Neuronal stem cell (in vitro differentiated cells): ENCODE measurements around the gene SRP9.

Experiments
- DNase-seq: peaks from one replicate; pipeline ENCODE4 v3.0.0-alpha.2; 2013; ENCODE audit warnings: low spot score
- H2AFZ ChIP-seq: one replicate; pipeline ENCODE4 v1.6.1; 2013; ENCODE audit warnings: mild to moderate bottlenecking, low read length, inconsistent platforms
- H2AK5ac ChIP-seq: 2 replicates; pipeline ENCODE4 v1.6.1; 2013; ENCODE audit warnings: low read depth, mild to moderate bottlenecking, inconsistent platforms, low read length, moderate library complexity, mixed read lengths
- H2BK120ac ChIP-seq: 2 replicates; pipeline ENCODE4 v1.6.1; 2013; ENCODE audit warnings: low read depth, mild to moderate bottlenecking, inconsistent platforms, low read length, moderate library complexity, mixed read lengths
- H2BK12ac ChIP-seq: one replicate; pipeline ENCODE4 v1.6.1; 2013; ENCODE audit warnings: low read length, inconsistent platforms
- H2BK15ac ChIP-seq: 2 replicates; pipeline ENCODE4 v1.6.1; 2013; ENCODE audit warnings: mild to moderate bottlenecking, low read length, inconsistent platforms, mixed read lengths
- H2BK5ac ChIP-seq: one replicate; pipeline ENCODE4 v1.6.1; 2013; ENCODE audit warnings: inconsistent platforms, mild to moderate bottlenecking, low read length, moderate library complexity
- H3K14ac ChIP-seq: one replicate; pipeline ENCODE4 v1.6.1; 2013; ENCODE audit warnings: low read length, inconsistent platforms
- H3K18ac ChIP-seq: 2 replicates; pipeline ENCODE4 v1.6.1; 2013; ENCODE audit warnings: low read length, inconsistent platforms
- H3K23ac ChIP-seq: 2 replicates; pipeline ENCODE4 v1.6.1; 2013; ENCODE audit warnings: low read depth, mild to moderate bottlenecking, mixed read lengths, low read length, inconsistent platforms; ENCODE audit not compliant: poor library complexity
- H3K27ac ChIP-seq: replicated peaks from 3 replicates; pipeline ENCODE4 v1.5.1; 2013; ENCODE audit warnings: low read length, inconsistent platforms
- H3K27me3 ChIP-seq, 3 experiments: 2 replicates each; pipeline ENCODE4 v1.6.1; 2013; ENCODE audit warnings: low read length in 3 of 3, mild to moderate bottlenecking in 2 of 3, inconsistent platforms in 1 of 3, low read depth in 1 of 3, mixed read lengths in 1 of 3, moderate library complexity in 1 of 3; ENCODE audit not compliant: control insufficient read depth in 3 of 3, insufficient read depth in 3 of 3
- H3K36me3 ChIP-seq, 2 donors: replicated peaks in 1 of 2; 2 replicates each; pipeline ENCODE4 v1.6.1; 2013; ENCODE audit warnings: low read length in 2 of 2; ENCODE audit not compliant: control insufficient read depth in 2 of 2, insufficient read depth in 2 of 2
- H3K4ac ChIP-seq: 2 replicates; pipeline ENCODE4 v1.6.1; 2013; ENCODE audit warnings: inconsistent platforms, mild to moderate bottlenecking, low read length, moderate library complexity
- H3K4me1 ChIP-seq, 2 donors: 1 replicate in 1 of 2; 2 replicates in 1 of 2; pipeline ENCODE4 v1.6.1; 2013; ENCODE audit warnings: low read length in 2 of 2, low read depth in 1 of 2; ENCODE audit not compliant: control insufficient read depth in 2 of 2, insufficient read depth in 1 of 2
- H3K4me2 ChIP-seq: one replicate; pipeline ENCODE4 v1.6.1; 2013; ENCODE audit warnings: mild to moderate bottlenecking, low read length, inconsistent platforms; ENCODE audit not compliant: insufficient read depth, poor library complexity, severe bottlenecking
- H3K4me3 ChIP-seq, 2 donors: 2 replicates each; pipeline ENCODE4 v1.5.1; 2013; ENCODE audit warnings: low read length in 2 of 2, mild to moderate bottlenecking in 2 of 2, inconsistent platforms in 1 of 2, moderate library complexity in 1 of 2
- H3K79me1 ChIP-seq: one replicate; pipeline ENCODE4 v1.6.1; 2013; ENCODE audit warnings: low read depth, mild to moderate bottlenecking, inconsistent platforms, low read length, moderate library complexity
- H3K9ac ChIP-seq: one replicate; pipeline ENCODE4 v1.6.1; 2013; ENCODE audit warnings: mild to moderate bottlenecking, low read depth, low read length, inconsistent platforms; ENCODE audit not compliant: poor library complexity
- H3K9me3 ChIP-seq, 2 donors: replicated peaks in 1 of 2; 2 replicates each; pipeline versions ENCODE3 to v1.6.1; 2013; ENCODE audit warnings: low read length in 2 of 2, mild to moderate bottlenecking in 2 of 2, inconsistent platforms in 1 of 2, low read depth in 1 of 2, mixed read lengths in 1 of 2, moderate library complexity in 1 of 2; ENCODE audit not compliant: control insufficient read depth in 2 of 2, insufficient read depth in 1 of 2
- H4K8ac ChIP-seq: one replicate; pipeline ENCODE4 v1.6.1; 2013; ENCODE audit warnings: low read depth, mild to moderate bottlenecking, inconsistent platforms, low read length, moderate library complexity
- H4K91ac ChIP-seq: one replicate; pipeline ENCODE4 v1.6.1; 2013; ENCODE audit warnings: low read length, low read depth, mild to moderate bottlenecking, inconsistent platforms; ENCODE audit not compliant: poor library complexity
- WGBS, 2 donors: extraction: QIAGEN DNeasy Blood & Tissue Kit; methylation state at CpG; one replicate each; pipeline ENCODE4 v1.1.7; 2013; ENCODE audit warnings: missing lambda C conversion rate in 2 of 2, mixed read lengths in 1 of 2; ENCODE audit not compliant: insufficient read length in 2 of 2, insufficient replicate concordance in 1 of 2; ENCODE audit errors: extremely low coverage in 2 of 2; 5-methylcytosine and 5-hydroxymethylcytosine counted together

The SRP9 gene

DNA sequence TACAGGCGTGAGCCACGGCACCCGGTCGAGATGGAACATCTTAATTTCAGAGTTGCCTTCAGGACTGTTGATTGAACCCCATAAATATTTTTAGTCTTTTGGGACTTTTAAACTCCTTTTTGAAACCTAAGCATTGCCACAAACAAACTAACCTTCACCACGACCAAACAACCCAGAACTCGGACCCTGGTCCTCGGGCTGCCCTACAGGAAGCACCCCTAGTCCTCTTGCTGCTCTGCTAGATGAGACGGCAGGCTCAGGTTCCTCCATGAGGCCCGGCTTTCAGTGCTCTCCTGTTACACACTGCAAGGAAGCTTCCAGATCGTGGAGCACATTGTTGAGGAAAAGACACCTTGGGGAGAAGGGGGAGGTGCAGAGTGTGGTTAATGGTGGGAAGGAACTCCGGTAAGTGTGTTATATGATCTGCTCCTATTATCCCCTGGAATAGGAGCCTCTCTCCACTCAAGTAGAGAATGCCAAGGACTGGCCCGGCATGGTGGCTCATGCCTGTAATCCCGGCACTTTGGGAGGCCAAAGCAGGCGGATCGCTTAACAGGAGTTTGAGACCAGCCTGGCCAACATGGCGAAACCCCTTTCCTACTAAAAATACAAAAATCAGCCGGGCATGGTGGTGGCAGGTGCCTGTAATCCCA lies 38.0 kb downstream of the SRP9 start:
- no peak overlapping the region for H2BK15ac ChIP-seq
- no peak overlapping the region for H4K91ac ChIP-seq
- no peak overlapping the region for H4K8ac ChIP-seq
- H3K4me1 ChIP-seq: peaks cover 13 to 31% of the 10 kb centered on the region in 2 donors
- no peak overlapping the region for H3K4me2 ChIP-seq
- peaks cover 0 to 6% (median 0%) of the 10 kb centered on the region in 3 experiments for H3K27me3 ChIP-seq
- no peak overlapping the region for H3K27ac ChIP-seq
- no peak overlapping the region for H3K14ac ChIP-seq
- no peak overlapping the region for H3K18ac ChIP-seq
- H3K4ac ChIP-seq: no peak overlapping the region
- H2BK120ac ChIP-seq: no peak overlapping the region
- peaks cover 0 to 5% of the 10 kb centered on the region in 2 donors for H3K36me3 ChIP-seq
- no peaks in the 10 kb centered on the region for H3K79me1 ChIP-seq
- no peak for DNase-seq
- H3K9ac ChIP-seq: no peak overlapping the region
- H3K9me3 ChIP-seq: no peaks in the 10 kb centered on the region
- no peak overlapping the region for H3K23ac ChIP-seq
- H2BK5ac ChIP-seq: no peak overlapping the region
- no CpG with 5 or more reads among the region's 17 CpGs for WGBS, 2 donors
- no peak overlapping the region for H2AFZ ChIP-seq
- no peak overlapping the region for H3K4me3 ChIP-seq
- no peak overlapping the region for H2AK5ac ChIP-seq
- H2BK12ac ChIP-seq: no peak overlapping the region

- Histone ChIP-seq H3K27me3 (no peaks in the 10 kb centered on the region), H2BK120ac (no peak overlapping the region)
Observed at GRCh38 chr1:225816643-225817538, 39.3 kb downstream of the SRP9 start.

GRCh38 chr1:225817611-225818061 lies 40.0 kb downstream of the SRP9 start:
- Histone ChIP-seq H3K14ac (peak overlapping the region; percentile 60), H3K18ac (peak overlapping the region; percentile 94), H3K36me3 (peaks cover 0 to 4% of the 10 kb centered on the region in 2 donors), H2AFZ (no peak overlapping the region), H4K91ac (no peak overlapping the region), H3K4me2 (no peak overlapping the region), H3K27ac (no peak overlapping the region), H2BK12ac (no peak overlapping the region), H3K23ac (no peak overlapping the region), H3K9ac (no peak overlapping the region), H3K27me3 (no peaks in the 10 kb centered on the region), H3K9me3 (no peaks in the 10 kb centered on the region), H3K79me1 (no peaks in the 10 kb centered on the region), H3K4me1 (peaks cover 10 to 25% of the 10 kb centered on the region in 2 donors), H3K4ac (peak overlapping the region; percentile 1), H2BK15ac (peak overlapping the region; percentile 44), H2BK5ac (peak overlapping the region; percentile 15), H2AK5ac (peak overlapping the region; percentile 93), H3K4me3 (no peak overlapping the region), H2BK120ac (no peak overlapping the region), H4K8ac (peak overlapping the region; percentile 89)
- WGBS, 2 donors: no CpG with 5 or more reads among the region's 8 CpGs
- DNase-seq: no peak

More at GRCh38 chr1:225816643-225817538, 39.3 kb downstream of the SRP9 start:
- no peak overlapping the region for H4K91ac ChIP-seq
- H3K36me3 ChIP-seq: peaks cover 0 to 5% of the 10 kb centered on the region in 2 donors
- H3K4ac ChIP-seq: peak overlapping the region; percentile 1
- peak overlapping the region; percentile 89 for H4K8ac ChIP-seq
- H3K23ac ChIP-seq: peak overlapping the region; percentile 46
- no peak overlapping the region for H2BK12ac ChIP-seq
- H3K4me3 ChIP-seq: no peak overlapping the region
- peak overlapping the region; percentile 93 for H2AK5ac ChIP-seq
- peak overlapping the region; percentile 15 for H2BK5ac ChIP-seq
- H3K18ac ChIP-seq: peak overlapping the region; percentile 94
- DNase-seq: no peak
- no peaks in the 10 kb centered on the region for H3K79me1 ChIP-seq
- H2AFZ ChIP-seq: no peak overlapping the region
- H3K27ac ChIP-seq: no peak overlapping the region
- peak overlapping the region; percentile 60 for H3K14ac ChIP-seq
- H3K4me2 ChIP-seq: no peak overlapping the region
- H3K4me1 ChIP-seq: peaks cover 10 to 25% of the 10 kb centered on the region in 2 donors
- H3K9me3 ChIP-seq: no peaks in the 10 kb centered on the region
- H3K9ac ChIP-seq: peak overlapping the region; percentile 1
- WGBS, 2 donors: no CpG with 5 or more reads among the region's 17 CpGs
- H2BK15ac ChIP-seq: peak overlapping the region; percentile 44

GRCh38 chr1:225818229-225818628 lies 40.6 kb downstream of the SRP9 start:
- Histone ChIP-seq H3K4me2 (no peak overlapping the region), H3K27me3 (no peaks in the 10 kb centered on the region), H3K36me3 (peaks cover 0 to 6% of the 10 kb centered on the region in 2 donors), H2AK5ac (no peak overlapping the region), H2BK5ac (no peak overlapping the region), H4K91ac (no peak overlapping the region), H3K79me1 (no peaks in the 10 kb centered on the region), H2BK15ac (no peak overlapping the region), H3K14ac (no peak overlapping the region), H3K9ac (no peak overlapping the region), H3K4ac (no peak overlapping the region), H2AFZ (no peak overlapping the region), H4K8ac (no peak overlapping the region), H3K18ac (no peak overlapping the region), H3K4me3 (no peak overlapping the region), H3K27ac (no peak overlapping the region), H3K4me1 (peaks cover 10 to 25% of the 10 kb centered on the region in 2 donors), H3K9me3 (no peaks in the 10 kb centered on the region), H2BK12ac (no peak overlapping the region), H2BK120ac (no peak overlapping the region), H3K23ac (no peak overlapping the region)
- no CpG with 5 or more reads among the region's 7 CpGs for WGBS, 2 donors
- DNase-seq: no peak
